MM.1S (cell line): Measurements from ENCODE around the gene ATG4D.

Experiments used
- EZH2 ChIP-seq: fragments of 300-600 bp; sonication (generic); optimal IDR thresholded peaks from 2 replicates; pipeline ENCODE3; 2017; ENCODE audit warnings: low read depth, mild to moderate bottlenecking, antibody characterized with exemption, low read length, mixed read lengths
- TF ChIP-seq, protein P1 (sequence below): fragments of 300-600 bp; sonication (generic); IDR thresholded peaks from 2 replicates; pipeline ENCODE4 v1.5.1; 2016; ENCODE audit warnings: antibody characterized with exemption, low read length, mixed read lengths

- TF ChIP-seq, protein P1, sequence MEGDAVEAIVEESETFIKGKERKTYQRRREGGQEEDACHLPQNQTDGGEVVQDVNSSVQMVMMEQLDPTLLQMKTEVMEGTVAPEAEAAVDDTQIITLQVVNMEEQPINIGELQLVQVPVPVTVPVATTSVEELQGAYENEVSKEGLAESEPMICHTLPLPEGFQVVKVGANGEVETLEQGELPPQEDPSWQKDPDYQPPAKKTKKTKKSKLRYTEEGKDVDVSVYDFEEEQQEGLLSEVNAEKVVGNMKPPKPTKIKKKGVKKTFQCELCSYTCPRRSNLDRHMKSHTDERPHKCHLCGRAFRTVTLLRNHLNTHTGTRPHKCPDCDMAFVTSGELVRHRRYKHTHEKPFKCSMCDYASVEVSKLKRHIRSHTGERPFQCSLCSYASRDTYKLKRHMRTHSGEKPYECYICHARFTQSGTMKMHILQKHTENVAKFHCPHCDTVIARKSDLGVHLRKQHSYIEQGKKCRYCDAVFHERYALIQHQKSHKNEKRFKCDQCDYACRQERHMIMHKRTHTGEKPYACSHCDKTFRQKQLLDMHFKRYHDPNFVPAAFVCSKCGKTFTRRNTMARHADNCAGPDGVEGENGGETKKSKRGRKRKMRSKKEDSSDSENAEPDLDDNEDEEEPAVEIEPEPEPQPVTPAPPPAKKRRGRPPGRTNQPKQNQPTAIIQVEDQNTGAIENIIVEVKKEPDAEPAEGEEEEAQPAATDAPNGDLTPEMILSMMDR: no peak
- no peak for TF ChIP-seq EZH2
Measured at GRCh38 chr19:10550336-10550735, 6.6 kb downstream of the ATG4D start.
